ENCODE results near the gene MT1HL1. TPM values are rescaled to one million over a fixed set of nuclear protein-coding genes. Genes with fewer than 3 reads are reported as not detected.

MT1HL1 gene
- total RNA-seq, 1 donor from 2014 or later: not detected

DNA sequence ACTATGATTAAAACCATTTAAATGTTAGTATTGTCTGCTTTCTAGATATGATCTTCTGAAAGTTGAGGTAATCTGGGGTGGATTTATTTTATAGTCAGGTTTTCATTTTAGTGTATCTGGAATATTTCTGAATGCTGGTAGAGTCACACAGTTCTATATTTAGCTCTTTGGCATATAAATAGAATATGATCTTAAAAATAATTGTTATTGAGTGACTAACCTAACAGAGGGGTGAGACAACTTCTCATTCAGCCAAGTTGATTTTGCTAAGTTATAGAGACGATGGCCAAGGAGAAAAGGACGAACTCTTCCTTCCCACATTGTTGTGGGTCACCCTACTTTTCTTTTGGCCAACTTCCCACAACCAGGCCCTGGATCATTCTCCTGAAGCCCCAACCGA, 7.2 kb upstream of the MT1HL1 start:
- no peak overlapping the region for H3K27ac Mint-ChIP-seq (ENCODE audit: unreplicated experiment)
- no peaks in the 10 kb centered on the region for H3K36me3 Mint-ChIP-seq (ENCODE audit: unreplicated experiment)
- no peak for DNase-seq (ENCODE audit: extremely low spot score, unreplicated experiment)
- H3K9me3 Mint-ChIP-seq (ENCODE audit: unreplicated experiment): peaks cover 5% of the 10 kb centered on the region
- no peak overlapping the region for H3K4me3 Mint-ChIP-seq (ENCODE audit: unreplicated experiment)
- TF ChIP-seq, protein P1, sequence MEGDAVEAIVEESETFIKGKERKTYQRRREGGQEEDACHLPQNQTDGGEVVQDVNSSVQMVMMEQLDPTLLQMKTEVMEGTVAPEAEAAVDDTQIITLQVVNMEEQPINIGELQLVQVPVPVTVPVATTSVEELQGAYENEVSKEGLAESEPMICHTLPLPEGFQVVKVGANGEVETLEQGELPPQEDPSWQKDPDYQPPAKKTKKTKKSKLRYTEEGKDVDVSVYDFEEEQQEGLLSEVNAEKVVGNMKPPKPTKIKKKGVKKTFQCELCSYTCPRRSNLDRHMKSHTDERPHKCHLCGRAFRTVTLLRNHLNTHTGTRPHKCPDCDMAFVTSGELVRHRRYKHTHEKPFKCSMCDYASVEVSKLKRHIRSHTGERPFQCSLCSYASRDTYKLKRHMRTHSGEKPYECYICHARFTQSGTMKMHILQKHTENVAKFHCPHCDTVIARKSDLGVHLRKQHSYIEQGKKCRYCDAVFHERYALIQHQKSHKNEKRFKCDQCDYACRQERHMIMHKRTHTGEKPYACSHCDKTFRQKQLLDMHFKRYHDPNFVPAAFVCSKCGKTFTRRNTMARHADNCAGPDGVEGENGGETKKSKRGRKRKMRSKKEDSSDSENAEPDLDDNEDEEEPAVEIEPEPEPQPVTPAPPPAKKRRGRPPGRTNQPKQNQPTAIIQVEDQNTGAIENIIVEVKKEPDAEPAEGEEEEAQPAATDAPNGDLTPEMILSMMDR (IDR thresholded peaks at IDR 0.05): no peak
- peaks cover 2% of the 10 kb centered on the region for H3K27me3 Mint-ChIP-seq (ENCODE audit: unreplicated experiment)
- H3K4me1 Mint-ChIP-seq (ENCODE audit: unreplicated experiment): peaks cover 22% of the 10 kb centered on the region

DNA sequence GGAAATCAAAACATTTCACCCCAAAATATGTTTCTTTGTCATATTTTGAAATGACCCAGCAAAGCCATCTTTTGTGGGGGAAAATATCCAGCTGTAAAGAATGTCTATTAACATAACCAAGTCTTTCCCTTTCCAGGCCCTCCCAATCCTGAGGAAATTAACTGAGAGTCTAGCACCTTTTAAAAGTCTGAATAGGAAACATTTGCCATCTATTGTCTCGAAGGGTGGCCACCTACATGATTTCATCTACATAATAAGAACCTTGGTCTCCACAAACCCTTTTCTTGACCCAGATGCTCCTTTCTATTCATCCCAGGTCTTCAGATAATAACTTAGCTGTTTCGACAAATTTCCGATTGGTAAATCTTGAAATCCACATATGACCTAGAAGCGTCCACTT, 5.4 kb upstream of the MT1HL1 start:
- no peaks in the 10 kb centered on the region for H3K27me3 Mint-ChIP-seq (ENCODE audit: unreplicated experiment)
- H3K27ac Mint-ChIP-seq (ENCODE audit: unreplicated experiment): no peak overlapping the region
- H3K36me3 Mint-ChIP-seq (ENCODE audit: unreplicated experiment): no peaks in the 10 kb centered on the region
- no peak overlapping the region for H3K4me3 Mint-ChIP-seq (ENCODE audit: unreplicated experiment)
- H3K9me3 Mint-ChIP-seq (ENCODE audit: unreplicated experiment): peaks cover 5% of the 10 kb centered on the region
- H3K4me1 Mint-ChIP-seq (ENCODE audit: unreplicated experiment): peaks cover 22% of the 10 kb centered on the region
- TF ChIP-seq, protein P1 (IDR thresholded peaks at IDR 0.05): no peak
- no peak for DNase-seq (ENCODE audit: extremely low spot score, unreplicated experiment)

DNA sequence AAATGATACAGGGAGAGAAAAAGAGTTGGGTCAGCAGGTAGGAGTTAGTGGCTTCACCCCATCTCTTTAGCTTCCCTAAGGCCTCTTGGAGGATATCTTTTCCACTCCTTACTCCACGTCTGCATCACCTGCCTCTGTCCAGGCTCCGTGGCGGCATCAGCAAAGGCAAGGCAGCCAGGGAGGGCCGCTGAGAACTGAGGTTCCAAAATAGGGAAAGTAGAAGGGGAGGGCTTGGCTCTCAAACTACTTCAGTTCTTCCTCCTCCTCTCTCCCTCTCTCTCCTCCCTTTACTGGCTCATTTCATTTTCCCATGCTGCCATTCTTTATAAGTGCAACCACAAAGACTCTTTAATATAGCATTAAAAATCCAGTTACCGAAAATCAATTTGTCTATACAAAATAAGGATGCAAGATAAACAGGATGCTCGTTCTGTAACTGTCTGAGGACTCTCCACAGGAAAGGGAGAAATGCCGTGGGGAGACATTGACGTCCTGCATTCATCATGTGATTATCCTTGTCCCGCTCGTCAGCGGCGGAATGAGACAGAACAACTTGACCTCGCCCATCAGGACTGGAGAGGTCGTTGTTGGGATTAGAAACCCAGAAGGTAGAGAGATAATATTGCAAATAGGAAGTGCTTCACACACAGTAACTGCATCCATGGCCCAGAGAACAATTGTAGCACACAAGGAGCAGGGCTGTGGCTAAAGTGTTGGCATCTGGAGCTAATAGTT, 3.1 kb upstream of the MT1HL1 start:
- no peaks in the 10 kb centered on the region for H3K36me3 Mint-ChIP-seq (ENCODE audit: unreplicated experiment)
- no peak overlapping the region for H3K4me3 Mint-ChIP-seq (ENCODE audit: unreplicated experiment)
- TF ChIP-seq, protein P1 (IDR thresholded peaks at IDR 0.05): no peak
- H3K9me3 Mint-ChIP-seq (ENCODE audit: unreplicated experiment): peaks cover 5% of the 10 kb centered on the region
- no peak overlapping the region for H3K27ac Mint-ChIP-seq (ENCODE audit: unreplicated experiment)
- no peak for DNase-seq (ENCODE audit: extremely low spot score, unreplicated experiment)
- H3K27me3 Mint-ChIP-seq (ENCODE audit: unreplicated experiment): peaks cover 4% of the 10 kb centered on the region
- peaks cover 6% of the 10 kb centered on the region for H3K4me1 Mint-ChIP-seq (ENCODE audit: unreplicated experiment)

DNA sequence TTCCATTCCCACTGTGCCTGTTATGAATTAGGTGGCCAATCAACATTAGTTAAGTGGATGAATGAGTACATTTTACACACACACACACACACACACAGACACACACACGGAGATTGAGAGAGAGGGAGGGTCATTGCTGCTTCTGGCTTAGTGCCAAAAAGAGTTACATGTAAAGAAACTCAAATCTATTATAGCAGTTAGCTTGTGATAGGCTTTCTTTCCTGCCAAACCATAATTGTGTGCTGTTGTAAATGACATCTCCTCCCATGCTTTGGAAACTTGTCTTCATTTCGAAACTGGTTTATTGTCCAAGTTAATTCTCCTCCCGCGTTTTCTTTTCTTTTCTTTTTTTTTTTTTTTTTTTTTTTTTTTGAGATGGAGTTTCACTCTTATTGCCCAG, 1.4 kb upstream of the MT1HL1 start:
- H3K27me3 Mint-ChIP-seq (ENCODE audit: unreplicated experiment): peaks cover 9% of the 10 kb centered on the region
- no peak overlapping the region for H3K4me3 Mint-ChIP-seq (ENCODE audit: unreplicated experiment)
- no peak overlapping the region for H3K27ac Mint-ChIP-seq (ENCODE audit: unreplicated experiment)
- TF ChIP-seq, protein P1 (IDR thresholded peaks at IDR 0.05): no peak
- no peak for DNase-seq (ENCODE audit: extremely low spot score, unreplicated experiment)
- no peaks in the 10 kb centered on the region for H3K4me1 Mint-ChIP-seq (ENCODE audit: unreplicated experiment)
- H3K36me3 Mint-ChIP-seq (ENCODE audit: unreplicated experiment): no peaks in the 10 kb centered on the region
- H3K9me3 Mint-ChIP-seq (ENCODE audit: unreplicated experiment): peaks cover 8% of the 10 kb centered on the region

DNA sequence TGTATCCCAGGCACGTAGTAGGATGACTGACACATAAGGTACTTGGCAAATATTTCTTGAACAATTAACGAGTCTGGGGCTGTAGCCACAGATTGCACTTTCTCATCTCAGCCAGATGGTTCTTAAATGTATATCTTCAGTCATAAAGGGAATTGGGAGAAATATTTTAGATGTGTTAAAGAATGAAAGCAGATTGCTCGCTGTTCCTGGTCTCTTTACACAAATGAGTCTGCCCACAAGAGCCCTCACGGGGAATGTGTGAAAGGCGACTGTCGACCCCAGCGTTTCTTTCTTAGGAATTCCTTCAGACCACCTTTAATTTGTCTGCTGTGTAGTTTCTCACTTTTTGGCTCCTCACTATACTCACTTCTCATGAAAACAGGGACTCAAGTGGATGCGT, 725 bp downstream of the MT1HL1 start:
- TF ChIP-seq, protein P1 (IDR thresholded peaks at IDR 0.05): no peak
- Mint-ChIP-seq H3K4me1 (ENCODE audit: unreplicated experiment) (no peaks in the 10 kb centered on the region), H3K27ac (ENCODE audit: unreplicated experiment) (no peak overlapping the region), H3K4me3 (ENCODE audit: unreplicated experiment) (no peak overlapping the region), H3K9me3 (ENCODE audit: unreplicated experiment) (peaks cover 6% of the 10 kb centered on the region), H3K36me3 (ENCODE audit: unreplicated experiment) (no peaks in the 10 kb centered on the region), H3K27me3 (ENCODE audit: unreplicated experiment) (peaks cover 9% of the 10 kb centered on the region)
- DNase-seq (ENCODE audit: extremely low spot score, unreplicated experiment): no peak
